Measurements from ENCODE around the gene EDEM1. TPM values are rescaled to one million over a fixed set of nuclear protein-coding genes. Genes with fewer than 3 reads are reported as not detected.

Gene EDEM1
- total and polyA plus RNA-seq, 4 donors: 7.9 to 16.0 (median 11.2) TPM

DNA sequence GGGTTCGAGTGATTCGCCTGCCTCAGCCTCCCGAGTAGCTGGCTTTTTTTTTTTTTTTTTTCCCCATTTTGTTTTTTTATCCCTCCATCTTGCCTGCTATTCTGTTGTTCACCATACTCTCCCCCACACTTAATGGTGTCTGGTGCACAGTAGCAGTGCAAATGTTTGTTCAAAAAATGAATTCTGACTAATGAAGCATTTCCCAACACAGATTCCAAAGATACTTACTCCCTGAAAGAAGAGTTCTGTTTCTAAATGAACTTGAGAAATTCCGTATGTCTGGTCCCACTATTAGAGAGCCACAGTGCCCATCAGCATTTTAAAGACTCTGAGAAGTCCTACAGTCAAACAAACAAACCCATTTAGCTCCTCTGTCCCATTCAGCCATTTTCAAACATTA is 9.5 kb downstream of the EDEM1 start:
- H3K4me1 ChIP-seq (ENCODE audit: control insufficient read depth, insufficient read depth, low read length): no peaks in the 10 kb centered on the region
- H3K27me3 ChIP-seq (ENCODE audit: control insufficient read depth, insufficient read depth, low read length): no peaks in the 10 kb centered on the region
- peaks cover 11% of the 10 kb centered on the region for H3K36me3 ChIP-seq (ENCODE audit: control insufficient read depth, insufficient read depth, low read length)
- WGBS (ENCODE audit: insufficient coverage): 100% methylated on average over 3 of the region's 4 CpGs
- no peak overlapping the region for H3K27ac ChIP-seq (ENCODE audit: low read depth, low read length)
- H3K4me3 ChIP-seq (ENCODE audit: low read depth, low read length): no peak overlapping the region
- H3K9me3 ChIP-seq (ENCODE audit: control insufficient read depth, insufficient read depth, low read length): no peaks in the 10 kb centered on the region
- DNase-seq (ENCODE audit: low read depth in 4 of 6, low spot score in 6 of 6): no peak

DNA sequence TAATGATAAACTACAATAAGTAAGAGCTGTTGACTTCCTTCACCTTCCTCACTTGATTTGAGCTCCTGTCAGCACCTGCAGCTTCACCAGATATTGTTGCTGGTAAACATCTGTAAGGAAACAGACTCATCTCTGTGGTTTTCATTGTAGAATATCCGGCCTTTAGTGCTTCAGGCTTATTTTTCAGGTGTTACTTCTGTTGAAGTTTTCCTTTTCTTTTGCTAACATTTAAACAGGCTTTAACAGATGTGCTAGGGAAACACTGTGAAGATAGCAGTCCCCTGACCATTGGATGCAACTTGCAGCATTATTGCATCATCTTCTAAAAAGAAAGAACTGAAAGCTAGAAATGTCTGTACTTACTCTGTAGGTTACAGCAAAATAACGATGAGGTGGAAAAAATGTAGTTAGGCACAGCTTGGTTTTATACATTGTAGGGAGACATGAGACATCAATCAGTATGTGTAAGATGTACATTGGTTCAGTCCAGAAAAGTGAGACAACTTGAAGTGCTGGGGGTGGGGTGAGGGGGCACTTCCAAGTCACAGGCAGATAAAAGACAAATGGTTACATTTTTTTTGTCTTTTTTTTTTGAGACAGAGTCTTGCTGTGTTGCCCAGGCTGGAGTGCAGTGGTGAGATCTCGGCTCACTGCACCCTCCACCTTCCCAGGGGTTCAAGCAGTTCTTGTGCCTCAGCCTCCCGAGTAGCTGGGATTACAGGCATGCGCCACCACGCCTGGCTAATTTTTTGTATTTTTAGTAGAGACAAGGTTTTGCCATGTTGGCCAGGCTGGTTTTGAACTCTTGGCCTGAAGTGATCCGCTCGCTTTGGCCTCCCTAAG is 10.2 kb downstream of the EDEM1 start:
- Histone ChIP-seq H3K27me3 (ENCODE audit: control insufficient read depth, insufficient read depth, low read length) (no peaks in the 10 kb centered on the region), H3K4me3 (ENCODE audit: low read depth, low read length) (no peak overlapping the region), H3K4me1 (ENCODE audit: control insufficient read depth, insufficient read depth, low read length) (no peaks in the 10 kb centered on the region), H3K36me3 (ENCODE audit: control insufficient read depth, insufficient read depth, low read length) (peaks cover 11% of the 10 kb centered on the region), H3K27ac (ENCODE audit: low read depth, low read length) (no peak overlapping the region), H3K9me3 (ENCODE audit: control insufficient read depth, insufficient read depth, low read length) (no peaks in the 10 kb centered on the region)
- WGBS (ENCODE audit: insufficient coverage): 92% methylated on average over 4 of the region's 8 CpGs
- DNase-seq (ENCODE audit: low read depth in 4 of 6, low spot score in 6 of 6): no peak

DNA sequence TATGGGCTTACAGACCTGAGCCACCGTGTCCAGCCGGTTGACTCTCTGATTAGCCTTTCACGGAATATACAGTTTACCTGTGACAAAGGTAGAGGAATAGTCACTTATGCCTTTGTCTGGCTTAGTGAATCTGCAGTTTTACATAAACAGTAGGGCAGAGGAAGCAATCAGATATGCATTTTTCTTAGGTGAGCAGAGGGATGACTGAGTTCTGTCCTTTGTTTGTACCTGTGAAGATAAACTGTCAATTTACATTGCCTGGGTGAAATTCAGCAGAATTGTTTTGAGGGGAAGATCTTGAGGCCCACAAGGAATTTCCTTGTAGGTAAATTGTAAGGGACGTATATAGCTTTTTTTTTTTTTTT is 10.8 kb downstream of the EDEM1 start:
- H3K36me3 ChIP-seq (ENCODE audit: control insufficient read depth, insufficient read depth, low read length): peaks cover 13% of the 10 kb centered on the region
- H3K4me1 ChIP-seq (ENCODE audit: control insufficient read depth, insufficient read depth, low read length): no peaks in the 10 kb centered on the region
- no peaks in the 10 kb centered on the region for H3K9me3 ChIP-seq (ENCODE audit: control insufficient read depth, insufficient read depth, low read length)
- H3K27me3 ChIP-seq (ENCODE audit: control insufficient read depth, insufficient read depth, low read length): no peaks in the 10 kb centered on the region
- no peak for DNase-seq (ENCODE audit: low read depth in 4 of 6, low spot score in 6 of 6)
- WGBS (ENCODE audit: insufficient coverage): 88% methylated on average over 3 of the region's 4 CpGs
- no peak overlapping the region for H3K4me3 ChIP-seq (ENCODE audit: low read depth, low read length)
- H3K27ac ChIP-seq (ENCODE audit: low read depth, low read length): no peak overlapping the region

DNA sequence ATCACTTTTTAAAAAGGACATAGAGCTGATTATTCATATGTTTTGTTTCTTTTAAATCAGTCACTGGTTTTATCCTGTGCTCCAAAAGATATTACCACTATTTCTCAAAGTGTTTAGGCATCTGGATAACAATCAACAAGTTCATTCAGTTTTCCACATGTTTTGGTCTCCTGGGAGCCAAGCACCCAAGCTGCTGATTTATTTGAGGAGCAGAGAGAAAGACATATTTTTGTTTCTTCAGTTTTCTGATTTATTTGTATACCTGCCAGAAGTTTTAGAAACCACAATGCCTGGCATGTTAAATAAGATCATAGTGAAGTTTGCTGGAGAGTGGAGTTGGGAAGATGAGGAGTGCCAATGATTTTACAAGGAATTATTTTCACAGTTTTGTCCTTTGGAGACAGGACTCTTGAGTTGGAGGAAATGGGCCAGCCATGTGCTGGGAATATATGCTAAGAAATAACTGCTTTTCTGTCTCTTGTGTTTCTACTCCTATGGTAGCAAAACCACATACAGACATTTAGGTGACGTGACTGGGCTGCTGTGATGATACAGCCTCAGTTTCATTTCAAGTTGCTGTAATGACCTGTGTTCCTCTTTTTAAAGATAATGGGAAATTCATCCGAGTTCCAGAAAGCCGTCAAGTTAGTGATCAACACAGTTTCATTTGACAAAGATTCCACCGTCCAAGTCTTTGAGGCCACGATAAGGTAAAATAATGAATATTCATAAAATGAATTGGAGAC is 11.7 kb downstream of the EDEM1 start:
- no peaks in the 10 kb centered on the region for H3K4me1 ChIP-seq (ENCODE audit: control insufficient read depth, insufficient read depth, low read length)
- no peaks in the 10 kb centered on the region for H3K27me3 ChIP-seq (ENCODE audit: control insufficient read depth, insufficient read depth, low read length)
- no peak for DNase-seq (ENCODE audit: low read depth in 4 of 6, low spot score in 6 of 6)
- H3K9me3 ChIP-seq (ENCODE audit: control insufficient read depth, insufficient read depth, low read length): no peaks in the 10 kb centered on the region
- 100% methylated on average over 2 of the region's 5 CpGs for WGBS (ENCODE audit: insufficient coverage)
- H3K4me3 ChIP-seq (ENCODE audit: low read depth, low read length): no peak overlapping the region
- H3K36me3 ChIP-seq (ENCODE audit: control insufficient read depth, insufficient read depth, low read length): peaks cover 14% of the 10 kb centered on the region
- no peak overlapping the region for H3K27ac ChIP-seq (ENCODE audit: low read depth, low read length)

DNA sequence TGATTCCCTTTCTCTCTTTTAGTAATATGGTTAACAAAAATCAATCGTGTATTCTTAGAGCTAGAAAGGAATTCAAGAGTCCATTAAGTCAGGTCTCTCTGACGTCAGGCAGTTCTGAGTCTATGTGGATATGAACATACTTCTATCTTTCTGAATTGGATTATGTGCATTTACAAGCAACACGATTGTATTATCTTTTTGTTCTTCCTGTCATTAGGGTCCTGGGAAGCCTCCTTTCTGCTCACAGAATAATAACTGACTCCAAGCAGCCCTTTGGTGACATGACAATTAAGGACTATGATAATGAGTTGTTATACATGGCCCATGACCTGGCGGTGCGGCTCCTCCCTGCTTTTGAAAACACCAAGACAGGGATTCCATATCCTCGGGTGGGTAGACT is 14.0 kb downstream of the EDEM1 start:
- Histone ChIP-seq H3K4me1 (ENCODE audit: control insufficient read depth, insufficient read depth, low read length) (no peaks in the 10 kb centered on the region), H3K27me3 (ENCODE audit: control insufficient read depth, insufficient read depth, low read length) (no peaks in the 10 kb centered on the region), H3K4me3 (ENCODE audit: low read depth, low read length) (no peak overlapping the region), H3K9me3 (ENCODE audit: control insufficient read depth, insufficient read depth, low read length) (no peaks in the 10 kb centered on the region), H3K36me3 (ENCODE audit: control insufficient read depth, insufficient read depth, low read length) (peaks cover 32% of the 10 kb centered on the region), H3K27ac (ENCODE audit: low read depth, low read length) (no peak overlapping the region)
- DNase-seq (ENCODE audit: low read depth in 4 of 6, low spot score in 6 of 6): no peak
- WGBS (ENCODE audit: insufficient coverage): no CpG with 5 or more reads among the region's 6 CpGs

DNA sequence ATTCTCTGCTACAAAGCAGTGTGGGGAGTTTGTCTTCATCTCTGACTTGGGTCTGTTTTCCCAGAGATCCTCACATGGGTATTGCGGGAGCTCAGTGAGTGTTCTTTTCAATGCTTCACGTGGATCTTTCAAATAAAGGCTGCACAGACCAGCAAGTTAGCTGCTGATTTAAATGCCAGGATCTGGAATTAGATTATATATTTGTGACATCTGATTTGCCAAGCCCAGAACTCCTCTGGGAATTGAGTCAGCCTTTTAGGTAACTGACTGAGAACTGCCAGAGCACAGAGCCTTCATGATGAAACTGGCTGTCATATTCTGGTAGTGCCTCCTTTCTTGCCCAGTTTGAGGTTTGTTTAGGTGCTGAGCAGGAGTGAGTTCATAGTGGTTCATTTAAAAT is 14.7 kb downstream of the EDEM1 start:
- no peak for DNase-seq (ENCODE audit: low read depth in 4 of 6, low spot score in 6 of 6)
- no peak overlapping the region for H3K27ac ChIP-seq (ENCODE audit: low read depth, low read length)
- H3K9me3 ChIP-seq (ENCODE audit: control insufficient read depth, insufficient read depth, low read length): no peaks in the 10 kb centered on the region
- WGBS (ENCODE audit: insufficient coverage): 57% methylated on average over 2 of the region's 2 CpGs
- no peaks in the 10 kb centered on the region for H3K4me1 ChIP-seq (ENCODE audit: control insufficient read depth, insufficient read depth, low read length)
- H3K27me3 ChIP-seq (ENCODE audit: control insufficient read depth, insufficient read depth, low read length): no peaks in the 10 kb centered on the region
- no peak overlapping the region for H3K4me3 ChIP-seq (ENCODE audit: low read depth, low read length)
- H3K36me3 ChIP-seq (ENCODE audit: control insufficient read depth, insufficient read depth, low read length): peaks cover 36% of the 10 kb centered on the region

DNA sequence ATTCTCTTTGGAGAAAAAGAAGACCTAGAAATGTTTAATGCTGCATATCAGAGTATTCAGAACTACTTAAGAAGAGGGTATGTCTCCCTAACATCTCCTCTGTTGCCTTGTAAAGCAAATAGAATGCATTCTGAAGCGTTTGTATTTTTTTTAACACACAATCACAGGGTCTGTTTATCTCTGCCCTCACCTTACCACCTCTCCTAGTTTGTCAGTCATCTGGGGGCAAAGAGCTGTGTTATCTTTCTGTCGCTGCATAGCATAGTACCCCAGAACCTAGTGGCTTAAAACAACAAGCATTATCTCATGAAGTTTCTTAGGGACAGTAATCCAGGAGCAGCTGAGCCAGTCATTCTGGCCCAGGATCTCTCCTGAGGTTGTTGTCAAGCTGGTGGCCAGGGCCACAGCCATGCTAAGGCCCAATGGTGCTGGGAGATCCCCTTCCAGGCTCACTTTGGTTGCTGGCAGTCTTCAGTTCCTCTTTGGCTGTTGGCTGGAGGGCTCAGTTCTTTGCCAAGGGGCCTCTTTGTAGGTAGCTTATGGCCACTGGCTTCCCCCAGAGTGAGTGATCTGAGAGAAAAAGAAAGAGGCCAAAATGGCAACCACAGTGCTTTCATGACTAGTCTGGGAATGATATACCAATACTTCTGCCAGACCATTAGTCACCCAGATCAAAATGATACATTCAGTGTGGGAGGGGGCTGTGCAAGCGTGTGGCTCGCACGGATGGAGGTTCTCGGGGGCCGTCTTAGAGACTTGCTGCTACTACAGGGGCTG is 17.8 kb downstream of the EDEM1 start:
- H3K9me3 ChIP-seq (ENCODE audit: control insufficient read depth, insufficient read depth, low read length): no peaks in the 10 kb centered on the region
- H3K36me3 ChIP-seq (ENCODE audit: control insufficient read depth, insufficient read depth, low read length): peaks cover 45% of the 10 kb centered on the region
- H3K4me1 ChIP-seq (ENCODE audit: control insufficient read depth, insufficient read depth, low read length): no peaks in the 10 kb centered on the region
- H3K27ac ChIP-seq (ENCODE audit: low read depth, low read length): no peak overlapping the region
- 93% methylated on average over 7 of the region's 7 CpGs for WGBS (ENCODE audit: insufficient coverage)
- H3K4me3 ChIP-seq (ENCODE audit: low read depth, low read length): no peak overlapping the region
- no peaks in the 10 kb centered on the region for H3K27me3 ChIP-seq (ENCODE audit: control insufficient read depth, insufficient read depth, low read length)
- DNase-seq (ENCODE audit: low read depth in 4 of 6, low spot score in 6 of 6): no peak

- no peak overlapping the region for H3K4me3 ChIP-seq (ENCODE audit: low read depth, low read length)
- H3K27ac ChIP-seq (ENCODE audit: low read depth, low read length): no peak overlapping the region
- no peaks in the 10 kb centered on the region for H3K9me3 ChIP-seq (ENCODE audit: control insufficient read depth, insufficient read depth, low read length)
- H3K36me3 ChIP-seq (ENCODE audit: control insufficient read depth, insufficient read depth, low read length): peaks cover 63% of the 10 kb centered on the region
- no peaks in the 10 kb centered on the region for H3K27me3 ChIP-seq (ENCODE audit: control insufficient read depth, insufficient read depth, low read length)
- 97% methylated on average over 5 of the region's 5 CpGs for WGBS (ENCODE audit: insufficient coverage)
- H3K4me1 ChIP-seq (ENCODE audit: control insufficient read depth, insufficient read depth, low read length): no peaks in the 10 kb centered on the region
- no peak for DNase-seq (ENCODE audit: low read depth in 4 of 6, low spot score in 6 of 6)
These were observed 23.4 kb downstream of the EDEM1 start for GRCh38 chr3:5210926-5211325.

DNA sequence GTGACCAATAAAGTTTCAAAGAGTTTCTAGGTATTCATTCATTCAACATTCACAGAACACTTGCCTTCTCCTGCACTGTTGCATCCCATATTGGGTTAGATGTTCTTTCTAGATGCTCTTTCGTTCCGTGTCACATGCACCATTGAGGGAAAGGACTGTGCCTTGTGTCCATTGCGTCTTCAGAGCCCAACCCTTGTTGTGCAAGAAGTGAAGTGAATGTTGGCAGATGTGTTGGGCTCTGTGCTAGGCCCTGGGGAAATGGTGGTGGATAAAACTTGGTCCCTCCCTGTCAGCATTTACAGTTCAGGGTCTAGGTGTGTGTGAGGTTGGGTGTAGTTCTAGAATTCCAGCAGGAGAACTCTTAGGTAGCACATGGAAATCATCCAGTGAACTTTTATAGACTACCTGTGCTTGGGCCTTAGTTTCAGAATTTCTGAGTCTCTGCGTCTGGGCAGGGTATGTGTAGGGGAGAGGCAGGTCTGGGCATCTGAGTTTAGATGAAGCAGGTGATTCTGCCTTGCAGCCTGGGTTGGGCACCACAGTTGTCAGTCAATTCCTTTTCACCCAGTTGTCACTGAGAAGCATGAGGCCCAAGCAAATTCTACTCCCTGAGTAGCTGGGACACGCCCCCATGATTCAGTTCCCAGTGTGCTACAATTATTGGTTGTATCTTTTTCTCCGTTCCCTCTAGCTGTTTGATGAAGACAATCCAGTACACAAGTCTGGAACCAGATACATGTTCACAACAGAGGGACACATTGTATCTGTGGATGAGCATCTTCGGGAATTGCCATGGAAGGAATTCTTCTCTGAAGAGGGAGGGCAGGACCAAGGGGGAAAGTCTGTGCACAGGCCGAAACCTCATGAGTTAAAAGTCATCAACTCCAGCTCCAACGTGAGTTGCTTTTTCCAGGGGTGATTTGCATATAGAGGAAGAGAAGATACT is 25.4 kb downstream of the EDEM1 start:
- 94% methylated on average over 5 of the region's 9 CpGs for WGBS (ENCODE audit: insufficient coverage)
- no peak overlapping the region for H3K27ac ChIP-seq (ENCODE audit: low read depth, low read length)
- no peaks in the 10 kb centered on the region for H3K9me3 ChIP-seq (ENCODE audit: control insufficient read depth, insufficient read depth, low read length)
- no peaks in the 10 kb centered on the region for H3K27me3 ChIP-seq (ENCODE audit: control insufficient read depth, insufficient read depth, low read length)
- H3K4me1 ChIP-seq (ENCODE audit: control insufficient read depth, insufficient read depth, low read length): no peaks in the 10 kb centered on the region
- DNase-seq (ENCODE audit: low read depth in 4 of 6, low spot score in 6 of 6): no peak
- peaks cover 49% of the 10 kb centered on the region for H3K36me3 ChIP-seq (ENCODE audit: control insufficient read depth, insufficient read depth, low read length)
- no peak overlapping the region for H3K4me3 ChIP-seq (ENCODE audit: low read depth, low read length)

Data from spinal cord (tissue), 10 donors.